Esophagus squamous epithelium (tissue), 4 donors: Measurements from ENCODE around the gene KRTAP10-1.

Experiments
- POLR2A ChIP-seq, 4 donors: fragments of 450-650 bp; IDR thresholded peaks; one replicate each; pipeline ENCODE4 v1.6.1; 2017; ENCODE audit warnings: antibody characterized with exemption in 4 of 4, mild to moderate bottlenecking in 4 of 4, moderate library complexity in 3 of 4
- TF ChIP-seq, protein P1 (sequence below), 6 experiments: fragments of 450-650 bp in 4 of 6; fragments of 200-600 bp in 2 of 6; sonication (generic) in 2 of 6; IDR thresholded peaks; one replicate each; pipeline ENCODE4 v1.5.1; 2016 to 2019; ENCODE audit warnings: antibody characterized with exemption in 6 of 6, mild to moderate bottlenecking in 4 of 6, moderate library complexity in 4 of 6

DNA sequence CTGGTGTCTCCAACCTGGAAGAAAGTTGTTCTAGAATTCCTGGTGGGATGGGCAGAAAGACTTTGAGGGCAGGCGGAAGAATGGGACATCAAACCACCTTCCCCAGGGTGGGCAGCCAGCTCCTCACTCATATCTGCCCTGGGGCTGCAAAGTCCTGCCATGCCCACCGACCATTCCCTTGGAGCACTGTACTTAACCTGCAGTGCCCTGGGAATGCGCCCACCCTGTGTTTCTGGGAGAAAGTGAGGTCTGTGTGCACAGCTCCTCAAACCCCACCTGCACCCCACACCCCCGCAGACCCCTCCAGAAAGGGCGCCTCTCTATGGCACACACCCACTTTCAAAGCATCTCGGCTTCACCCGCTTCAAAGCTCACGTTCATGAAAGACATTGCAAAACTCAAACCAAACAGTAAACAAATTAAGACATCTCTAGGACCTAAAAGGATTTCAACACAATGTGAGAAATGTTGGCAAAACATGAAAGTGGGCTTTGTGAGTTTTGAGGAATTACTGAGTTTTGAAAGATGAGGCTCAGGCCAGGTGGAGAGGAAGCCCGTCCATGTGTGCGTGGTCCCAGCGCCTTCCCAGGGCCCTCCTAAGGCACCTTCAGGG lies 25.1 kb downstream of the KRTAP10-1 start:
- TF ChIP-seq, protein P1, sequence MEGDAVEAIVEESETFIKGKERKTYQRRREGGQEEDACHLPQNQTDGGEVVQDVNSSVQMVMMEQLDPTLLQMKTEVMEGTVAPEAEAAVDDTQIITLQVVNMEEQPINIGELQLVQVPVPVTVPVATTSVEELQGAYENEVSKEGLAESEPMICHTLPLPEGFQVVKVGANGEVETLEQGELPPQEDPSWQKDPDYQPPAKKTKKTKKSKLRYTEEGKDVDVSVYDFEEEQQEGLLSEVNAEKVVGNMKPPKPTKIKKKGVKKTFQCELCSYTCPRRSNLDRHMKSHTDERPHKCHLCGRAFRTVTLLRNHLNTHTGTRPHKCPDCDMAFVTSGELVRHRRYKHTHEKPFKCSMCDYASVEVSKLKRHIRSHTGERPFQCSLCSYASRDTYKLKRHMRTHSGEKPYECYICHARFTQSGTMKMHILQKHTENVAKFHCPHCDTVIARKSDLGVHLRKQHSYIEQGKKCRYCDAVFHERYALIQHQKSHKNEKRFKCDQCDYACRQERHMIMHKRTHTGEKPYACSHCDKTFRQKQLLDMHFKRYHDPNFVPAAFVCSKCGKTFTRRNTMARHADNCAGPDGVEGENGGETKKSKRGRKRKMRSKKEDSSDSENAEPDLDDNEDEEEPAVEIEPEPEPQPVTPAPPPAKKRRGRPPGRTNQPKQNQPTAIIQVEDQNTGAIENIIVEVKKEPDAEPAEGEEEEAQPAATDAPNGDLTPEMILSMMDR (IDR thresholded peaks at IDR 0.05): no peak
- TF ChIP-seq POLR2A (IDR thresholded peaks at IDR 0.05): no peak
